ENCODE data around the gene SLC39A6.
"Not testable (repeated sequence)": the region's sequence is repeated elsewhere in the genome, so short reads cannot be mapped to it uniquely, and the experiment has no call there.

The SLC39A6 gene

GRCh38 chr18:36132756-36133155 is 3.6 kb upstream of the SLC39A6 start:
- DNase-seq, result no peak

GRCh38 chr18:36131692-36132483 is 2.7 kb upstream of the SLC39A6 start:
- DNase-seq, result no peak

- DNase-seq, result no peak
These were observed 1.9 kb upstream of the SLC39A6 start for GRCh38 chr18:36130883-36131653.

- no peak for DNase-seq
These were observed 1.1 kb upstream of the SLC39A6 start for GRCh38 chr18:36130039-36130831.

- no peak for DNase-seq
These were observed 237 bp downstream of the SLC39A6 start for GRCh38 chr18:36128907-36129299.

- DNase-seq, result no peak
These were observed 640 bp downstream of the SLC39A6 start for GRCh38 chr18:36128530-36128870.

GRCh38 chr18:36127836-36128529 is 1.2 kb downstream of the SLC39A6 start:
- DNase-seq, result peak; percentile 29

GRCh38 chr18:36126668-36127067 is 2.5 kb downstream of the SLC39A6 start:
- no peak for DNase-seq

GRCh38 chr18:36124841-36125240 is 4.3 kb downstream of the SLC39A6 start:
- no peak for DNase-seq

- DNase-seq, result no peak
These were observed 8.8 kb downstream of the SLC39A6 start for GRCh38 chr18:36120297-36120696.

- not testable (repeated sequence) for DNase-seq
These were observed 12.4 kb downstream of the SLC39A6 start for GRCh38 chr18:36116771-36117170.

- no peak for DNase-seq
These were observed 14.4 kb downstream of the SLC39A6 start for GRCh38 chr18:36114738-36115137.

- no peak for DNase-seq
These were observed 14.9 kb downstream of the SLC39A6 start for GRCh38 chr18:36114251-36114650.

GRCh38 chr18:36112302-36112701 is 16.8 kb downstream of the SLC39A6 start:
- DNase-seq, result no peak

- no peak for DNase-seq
These were observed 19.4 kb downstream of the SLC39A6 start for GRCh38 chr18:36109737-36110136.

GRCh38 chr18:36108601-36109000 is 20.5 kb downstream of the SLC39A6 start:
- DNase-seq, result no peak

- no peak for DNase-seq
These were observed 20.9 kb downstream of the SLC39A6 start for GRCh38 chr18:36108196-36108595.

GRCh38 chr18:36107477-36107876 is 21.7 kb downstream of the SLC39A6 start:
- DNase-seq, result no peak

- DNase-seq, result no peak
These were observed 24.4 kb downstream of the SLC39A6 start for GRCh38 chr18:36104749-36105148.

- no peak for DNase-seq
These were observed 27.2 kb downstream of the SLC39A6 start for GRCh38 chr18:36101943-36102342.

GRCh38 chr18:36099311-36099710 is 29.8 kb downstream of the SLC39A6 start:
- no peak for DNase-seq

- no peak for DNase-seq
These were observed 32.2 kb downstream of the SLC39A6 start for GRCh38 chr18:36096955-36097354.
